Uterus (tissue), 4 donors: ENCODE results near the gene ZNF207. TPM values are rescaled to one million over a fixed set of nuclear protein-coding genes. Genes with fewer than 3 reads are reported as not detected.
"Not testable (repeated sequence)": the region's sequence is repeated elsewhere in the genome, so short reads cannot be mapped to it uniquely, and the experiment has no call there.

ENCODE experiments used
- DNase-seq, 2 donors: peaks; one replicate each; pipeline ENCODE4 v3.0.0-alpha.2; 2019 to 2020
- H3K27ac ChIP-seq, 2 donors: fragments of 200-600 bp; sonication (generic); 1 replicate in 1 of 2; 2 replicates in 1 of 2; pipeline ENCODE4 v1.5.1; 2016 to 2018
- H3K27me3 ChIP-seq, 2 donors: fragments of 200-600 bp; sonication (generic); one replicate each; pipeline ENCODE4 v1.5.1; 2018 to 2019; ENCODE audit warnings: control low read depth in 1 of 2
- H3K36me3 ChIP-seq, 2 donors: fragments of 200-600 bp; sonication (generic); one replicate each; pipeline ENCODE4 v1.5.1; 2019; ENCODE audit warnings: control low read depth in 1 of 2
- H3K4me1 ChIP-seq, 2 donors: fragments of 200-600 bp; sonication (generic); one replicate each; pipeline ENCODE4 v1.5.1; 2018 to 2019; ENCODE audit warnings: control low read depth in 1 of 2
- H3K4me3 ChIP-seq, 2 donors: fragments of 200-600 bp; sonication (generic); 1 replicate in 1 of 2; 2 replicates in 1 of 2; pipeline ENCODE4 v1.5.1; 2018 to 2019; ENCODE audit warnings: mild to moderate bottlenecking in 1 of 2
- H3K9me3 ChIP-seq, 2 donors: fragments of 200-600 bp; sonication (generic); one replicate each; pipeline ENCODE4 v1.5.1; 2019; ENCODE audit warnings: control low read depth in 1 of 2
- POLR2A ChIP-seq, 2 donors: fragments of 450-650 bp; IDR thresholded peaks; one replicate each; pipeline ENCODE4 v1.6.1; 2016; ENCODE audit warnings: antibody characterized with exemption in 2 of 2, mild to moderate bottlenecking in 1 of 2, moderate library complexity in 1 of 2
- intact Hi-C: fragments of 100-400 bp; cut with DNase I; formaldehyde crosslinking; loops from one replicate; pipeline ENCODE4 v1.15.1; 2023; ENCODE audit warnings: low total_unique reads
- total RNA-seq, 4 donors: library from RNA; depleted of rRNA in 3 of 4; stranded (reverse); fragments of >200 nt in 3 of 4; gene quantifications; one replicate each; pipeline versions ENCODE4 v1.1.0 to v1.2.4, GENCODE V29; 2014 to 2023
- TF ChIP-seq, protein P1 (sequence below), 4 experiments: fragments of 200-600 bp in 2 of 4; fragments of 450-650 bp in 2 of 4; sonication (generic) in 2 of 4; IDR thresholded peaks; one replicate each; pipeline ENCODE4 v1.5.1; 2016 to 2019; ENCODE audit warnings: antibody characterized with exemption in 4 of 4, mild to moderate bottlenecking in 2 of 4, moderate library complexity in 1 of 4
- donor health status: DM: yes; HTN: yes; CAD: no.

The ZNF207 gene
- total RNA-seq, 4 donors from 2014 or later: 82.1 to 252 (median 210) TPM

DNA sequence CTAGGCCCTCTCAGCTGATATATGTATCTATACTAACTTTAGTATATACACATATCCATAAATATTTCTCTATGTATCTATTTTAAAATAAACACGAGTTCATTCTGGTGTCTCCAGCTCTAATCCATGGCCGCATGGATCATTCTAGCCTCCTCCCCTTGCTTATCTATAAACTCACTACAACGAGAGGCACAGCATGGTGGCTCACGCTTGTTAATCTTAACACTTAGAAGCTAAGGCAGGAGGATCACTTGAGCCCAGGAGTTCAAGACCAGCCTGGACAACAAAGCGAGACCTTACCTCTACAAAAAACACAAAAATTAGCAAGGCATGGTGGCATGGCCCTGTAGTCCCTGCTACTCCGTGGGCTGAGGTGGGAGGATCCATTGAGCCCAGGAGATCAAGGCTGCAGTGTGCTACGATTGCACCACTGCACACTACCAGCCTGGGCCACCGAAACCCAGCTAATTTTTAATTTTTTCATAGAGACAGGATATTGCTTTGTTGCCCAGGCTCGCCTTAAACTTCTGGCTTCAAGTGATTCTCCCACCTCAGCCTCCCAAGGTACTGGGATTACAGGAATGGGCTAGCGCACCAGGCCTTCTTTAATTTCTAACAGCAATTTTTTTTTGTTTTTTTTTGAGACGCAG lies 3.9 kb upstream of the ZNF207 start:
- no peaks in the 10 kb centered on the region for H3K36me3 ChIP-seq
- intact Hi-C loops: no loop called here
- TF ChIP-seq POLR2A (IDR thresholded peaks at IDR 0.05): no peak
- TF ChIP-seq, protein P1, sequence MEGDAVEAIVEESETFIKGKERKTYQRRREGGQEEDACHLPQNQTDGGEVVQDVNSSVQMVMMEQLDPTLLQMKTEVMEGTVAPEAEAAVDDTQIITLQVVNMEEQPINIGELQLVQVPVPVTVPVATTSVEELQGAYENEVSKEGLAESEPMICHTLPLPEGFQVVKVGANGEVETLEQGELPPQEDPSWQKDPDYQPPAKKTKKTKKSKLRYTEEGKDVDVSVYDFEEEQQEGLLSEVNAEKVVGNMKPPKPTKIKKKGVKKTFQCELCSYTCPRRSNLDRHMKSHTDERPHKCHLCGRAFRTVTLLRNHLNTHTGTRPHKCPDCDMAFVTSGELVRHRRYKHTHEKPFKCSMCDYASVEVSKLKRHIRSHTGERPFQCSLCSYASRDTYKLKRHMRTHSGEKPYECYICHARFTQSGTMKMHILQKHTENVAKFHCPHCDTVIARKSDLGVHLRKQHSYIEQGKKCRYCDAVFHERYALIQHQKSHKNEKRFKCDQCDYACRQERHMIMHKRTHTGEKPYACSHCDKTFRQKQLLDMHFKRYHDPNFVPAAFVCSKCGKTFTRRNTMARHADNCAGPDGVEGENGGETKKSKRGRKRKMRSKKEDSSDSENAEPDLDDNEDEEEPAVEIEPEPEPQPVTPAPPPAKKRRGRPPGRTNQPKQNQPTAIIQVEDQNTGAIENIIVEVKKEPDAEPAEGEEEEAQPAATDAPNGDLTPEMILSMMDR (IDR thresholded peaks at IDR 0.05): no peak
- no peak overlapping the region for H3K27ac ChIP-seq
- no peaks in the 10 kb centered on the region for H3K27me3 ChIP-seq
- no peaks in the 10 kb centered on the region for H3K9me3 ChIP-seq
- DNase-seq: no peak
- no peaks in the 10 kb centered on the region for H3K4me1 ChIP-seq
- H3K4me3 ChIP-seq: no peak overlapping the region

DNA sequence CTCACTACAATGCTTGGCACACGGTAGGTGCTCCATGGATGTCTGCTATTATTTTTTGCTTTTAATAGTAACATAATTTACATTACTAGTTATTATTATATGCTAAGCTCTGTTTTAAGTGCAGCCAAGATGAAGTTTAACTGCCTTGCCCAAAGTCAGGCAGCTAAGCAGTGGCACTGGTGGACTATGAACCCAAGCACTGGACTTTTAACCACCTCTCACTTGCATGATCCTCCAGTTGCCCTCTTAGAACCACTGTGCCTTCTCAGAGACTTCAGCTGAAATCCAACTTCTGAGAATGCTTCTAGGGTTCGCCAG lies 1.5 kb upstream of the ZNF207 start:
- Histone ChIP-seq H3K36me3 (no peaks in the 10 kb centered on the region), H3K4me1 (peaks cover 7 to 8% of the 10 kb centered on the region in 2 donors), H3K27me3 (no peaks in the 10 kb centered on the region), H3K9me3 (no peaks in the 10 kb centered on the region), H3K4me3 (no peak overlapping the region), H3K27ac (no peak overlapping the region)
- no peak for DNase-seq
- TF ChIP-seq POLR2A (IDR thresholded peaks at IDR 0.05): no peak
- TF ChIP-seq, protein P1 (IDR thresholded peaks at IDR 0.05): no peak
- intact Hi-C loops: no loop called here

DNA sequence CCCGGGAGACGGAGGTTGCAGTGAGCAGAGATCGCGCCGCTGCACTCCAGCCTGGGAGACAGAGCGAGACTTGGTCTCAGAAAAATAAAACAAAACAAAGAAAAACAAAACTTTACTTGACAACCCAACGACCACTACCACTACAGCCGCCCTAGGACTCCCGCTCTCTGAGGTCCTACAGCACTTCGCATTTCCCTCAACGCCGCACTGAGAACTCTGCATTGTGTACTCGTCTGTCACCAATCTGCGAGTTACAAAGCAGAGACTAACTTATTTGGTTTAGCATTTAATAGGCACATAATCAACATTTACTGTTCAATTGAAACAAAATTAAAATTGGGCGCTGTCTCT lies 479 bp upstream of the ZNF207 start:
- Histone ChIP-seq H3K36me3 (no peaks in the 10 kb centered on the region), H3K4me3 (peak overlapping the region; percentile 72 to 82), H3K27me3 (no peaks in the 10 kb centered on the region), H3K27ac (peak overlapping the region; percentile 92 to 95), H3K4me1 (peaks cover 7 to 8% of the 10 kb centered on the region in 2 donors), H3K9me3 (no peaks in the 10 kb centered on the region)
- TF ChIP-seq POLR2A (IDR thresholded peaks at IDR 0.05): no peak
- peak in 1 of 2 donors; percentile 21 for DNase-seq
- intact Hi-C loops: no loop called here

DNA sequence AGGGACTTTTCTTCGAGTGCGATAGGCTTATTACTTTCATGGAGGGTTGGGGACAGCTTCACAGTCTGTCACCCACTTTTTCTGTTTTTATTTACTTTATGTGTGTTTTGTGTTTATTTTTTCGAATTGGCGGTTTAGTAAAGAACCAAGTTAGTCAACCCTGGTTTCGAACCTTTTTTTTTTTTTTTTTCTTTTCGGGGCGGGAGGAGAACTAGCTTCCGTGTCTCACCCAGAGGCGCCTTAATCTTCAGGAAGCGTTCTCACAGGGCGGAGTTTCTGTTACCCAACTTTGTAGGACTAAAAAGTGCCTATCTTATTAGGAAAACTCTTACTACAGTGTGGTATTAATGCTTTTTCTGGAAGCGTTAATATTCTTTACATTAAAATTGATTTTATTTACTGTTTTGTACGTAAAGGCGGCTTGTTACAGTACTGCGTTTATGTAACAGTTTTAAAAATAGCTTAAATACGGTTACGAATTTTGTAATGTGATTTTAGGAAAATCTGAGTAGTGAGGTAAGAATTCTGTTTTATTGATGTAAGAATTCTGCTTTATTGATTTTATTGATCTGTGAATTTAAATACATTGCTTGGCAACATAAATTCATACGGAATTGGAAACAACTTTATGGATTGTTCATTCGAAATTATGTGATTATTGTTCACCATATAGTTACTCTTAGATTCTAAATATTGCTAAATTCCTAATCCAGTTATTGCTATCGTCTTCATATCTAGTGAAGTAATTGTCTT lies 885 bp downstream of the ZNF207 start:
- H3K27ac ChIP-seq: peak overlapping the region; percentile 92 to 95
- DNase-seq: no peak
- no peak for TF ChIP-seq POLR2A (IDR thresholded peaks at IDR 0.05)
- TF ChIP-seq, protein P1 (IDR thresholded peaks at IDR 0.05): no peak
- intact Hi-C loops: no loop called here
- peak overlapping the region; percentile 72 to 82 for H3K4me3 ChIP-seq
- no peaks in the 10 kb centered on the region for H3K9me3 ChIP-seq
- no peaks in the 10 kb centered on the region for H3K36me3 ChIP-seq
- peaks cover 8 to 15% of the 10 kb centered on the region in 2 donors for H3K4me1 ChIP-seq
- H3K27me3 ChIP-seq: no peaks in the 10 kb centered on the region

DNA sequence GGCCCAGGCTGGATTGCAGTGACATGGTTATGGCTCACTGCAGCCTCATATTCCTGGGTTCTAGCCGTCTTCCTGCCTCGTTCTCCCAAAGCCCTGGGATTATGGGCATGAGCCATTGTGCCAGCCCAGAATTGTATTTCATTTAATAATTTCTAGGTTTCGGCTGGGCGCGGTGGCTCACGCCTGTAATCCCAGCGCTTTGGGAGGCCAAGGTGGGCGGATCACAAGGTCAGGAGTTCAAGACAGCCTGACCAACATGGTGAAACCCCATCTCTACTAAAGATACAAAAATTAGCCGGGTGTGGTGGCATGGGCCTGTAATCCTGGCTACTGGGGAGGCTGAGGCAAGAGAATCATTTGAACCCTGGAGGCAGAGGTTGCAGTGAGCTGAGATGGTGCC lies 2.8 kb downstream of the ZNF207 start:
- H3K9me3 ChIP-seq, intact Hi-C loops, H3K27ac ChIP-seq, H3K27me3 ChIP-seq, H3K36me3 ChIP-seq, DNase-seq: not testable (repeated sequence)
- H3K4me1 ChIP-seq: peaks cover 8 to 20% of the 10 kb centered on the region in 2 donors
- peak overlapping the region in 1 of 2 donors; percentile 82 for H3K4me3 ChIP-seq

DNA sequence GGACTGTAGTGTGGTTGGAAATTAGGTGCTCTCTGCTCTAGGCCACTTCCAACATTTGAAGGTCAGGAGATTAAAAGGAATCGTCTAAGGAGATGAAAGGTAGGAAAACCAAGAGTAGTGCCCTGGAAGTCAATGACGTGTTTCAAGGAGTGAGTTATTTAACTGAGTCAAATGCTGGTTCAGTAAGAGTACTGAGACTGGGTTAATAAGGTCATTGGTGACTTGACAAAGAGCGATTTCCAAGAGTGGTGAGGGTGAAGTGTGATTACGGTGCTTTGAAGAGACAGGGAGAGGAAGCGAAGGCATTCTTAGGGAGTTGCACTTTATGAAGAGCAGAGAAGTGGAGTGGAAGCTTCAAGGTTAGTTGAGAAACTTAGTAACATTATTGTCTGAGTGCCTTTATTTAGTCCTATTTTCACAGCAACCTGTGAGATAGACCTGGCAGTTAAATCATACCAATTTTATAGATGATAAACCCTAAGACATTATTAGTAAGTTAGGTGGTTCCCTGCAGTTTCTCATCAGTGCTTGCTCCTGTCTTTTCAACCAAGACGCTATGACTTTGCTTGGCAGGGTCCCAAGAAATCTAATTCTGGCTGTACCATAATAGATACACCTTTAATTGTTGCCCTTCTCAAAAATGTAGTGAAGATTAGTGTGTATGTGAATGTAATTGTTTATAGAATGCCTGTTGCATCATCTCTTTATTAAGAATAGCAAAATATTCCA lies 5.9 kb downstream of the ZNF207 start:
- no peak overlapping the region for H3K27ac ChIP-seq
- no peak for DNase-seq
- H3K4me1 ChIP-seq: peaks cover 8 to 20% of the 10 kb centered on the region in 2 donors
- intact Hi-C loops: no loop called here
- H3K4me3 ChIP-seq: no peak overlapping the region
- TF ChIP-seq, protein P1 (IDR thresholded peaks at IDR 0.05): no peak
- no peak for TF ChIP-seq POLR2A (IDR thresholded peaks at IDR 0.05)
- H3K36me3 ChIP-seq: no peaks in the 10 kb centered on the region
- H3K27me3 ChIP-seq: no peaks in the 10 kb centered on the region
- H3K9me3 ChIP-seq: no peaks in the 10 kb centered on the region
